Measurements from ENCODE around the gene DCTPP1. TPM values are rescaled to one million over a fixed set of nuclear protein-coding genes. Genes with fewer than 3 reads are reported as not detected.

DCTPP1 gene
- total RNA-seq, 1 experiment from 2014 or later, result 64.1 TPM

DNA sequence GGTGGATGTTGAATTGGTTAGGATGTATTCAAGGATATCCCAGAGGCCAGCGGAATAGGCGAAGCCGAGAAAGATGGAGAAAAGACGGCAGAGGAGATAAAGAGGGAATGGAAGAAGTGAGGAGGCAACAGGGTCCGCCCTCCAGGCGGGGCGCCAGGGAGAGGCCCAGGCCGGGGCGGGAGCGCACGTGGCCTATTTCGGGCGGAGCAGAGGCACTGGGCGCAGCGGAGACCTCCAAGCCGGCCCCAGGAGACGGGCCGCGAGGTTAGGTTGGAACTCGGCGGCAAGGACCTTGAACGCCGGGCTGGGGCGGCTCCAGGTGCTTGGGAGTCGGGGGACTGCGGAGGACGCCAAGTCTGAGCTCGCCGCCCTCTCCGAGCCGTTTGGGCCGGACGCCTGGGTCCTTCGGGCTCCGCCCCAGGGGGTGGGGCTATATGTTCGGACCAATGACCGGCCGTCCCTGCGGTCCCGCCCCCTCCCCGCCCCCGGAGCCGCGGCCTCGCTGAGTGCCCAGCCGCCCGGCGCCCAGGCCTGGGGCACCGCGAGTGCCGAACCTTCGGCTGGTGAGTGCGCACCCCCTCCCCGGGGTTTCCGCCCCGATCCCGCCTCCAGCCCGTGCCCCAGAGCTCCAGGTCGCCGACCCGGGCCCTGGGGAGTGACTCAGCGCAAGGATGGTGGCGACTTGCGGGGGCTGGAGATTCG lies 22.6 kb downstream of the DCTPP1 start, which contains the start of gene ZNF771:
Gene ZNF771, plus strand, starts transcription at position 505 of the 702 bp plus-strand sequence. CDS start 448 bp downstream, outside the sequence.
- Histone ChIP-seq H3K9me3 (ENCODE audit: low read length) (no peaks in the 10 kb centered on the region), H3K9ac (ENCODE audit: low read length) (peak within 1 kb of the TSS; percentile 68), H3K4me1 (ENCODE audit: insufficient read depth, low read length) (peaks cover 13% of the 10 kb centered on the region), H3K4me3 (ENCODE audit: low read length) (peak within 1 kb of the TSS; percentile 81), H2AFZ (ENCODE audit: low read length) (peak within 1 kb of the TSS; percentile 80), H3K4me2 (ENCODE audit: low read length) (peak within 1 kb of the TSS; percentile 94), H3K9me2 (replicated peaks; ENCODE audit: low read length) (no peaks in the 10 kb centered on the region), H3K27me3 (ENCODE audit: low read length) (no peaks in the 10 kb centered on the region), H4K20me1 (ENCODE audit: low read length) (no peaks in the 10 kb centered on the region), H3K36me3 (ENCODE audit: low read depth, low read length) (no peaks in the 10 kb centered on the region), H3F3A (ENCODE audit: low read length, unreplicated experiment) (no peaks in the 10 kb centered on the region), H3K27ac (ENCODE audit: low read length) (0 out of 2 replicates have a peak within 1 kb of the TSS, but pooled peaks have one; percentile 25), H3K79me2 (ENCODE audit: low read length) (0 out of 2 replicates have a peak, but pooled peaks cover 6% of the 10 kb centered on the region)
- ATAC-seq, result peak; percentile 90
- TF ChIP-seq EZH2 (IDR thresholded peaks at IDR 0.05; ENCODE audit: low read length, unreplicated experiment), result no peak
- TF ChIP-seq EZH2phosphoT487 (IDR thresholded peaks at IDR 0.05; ENCODE audit: borderline replicate concordance, low read length), result no peak
- TF ChIP-seq, protein P1, sequence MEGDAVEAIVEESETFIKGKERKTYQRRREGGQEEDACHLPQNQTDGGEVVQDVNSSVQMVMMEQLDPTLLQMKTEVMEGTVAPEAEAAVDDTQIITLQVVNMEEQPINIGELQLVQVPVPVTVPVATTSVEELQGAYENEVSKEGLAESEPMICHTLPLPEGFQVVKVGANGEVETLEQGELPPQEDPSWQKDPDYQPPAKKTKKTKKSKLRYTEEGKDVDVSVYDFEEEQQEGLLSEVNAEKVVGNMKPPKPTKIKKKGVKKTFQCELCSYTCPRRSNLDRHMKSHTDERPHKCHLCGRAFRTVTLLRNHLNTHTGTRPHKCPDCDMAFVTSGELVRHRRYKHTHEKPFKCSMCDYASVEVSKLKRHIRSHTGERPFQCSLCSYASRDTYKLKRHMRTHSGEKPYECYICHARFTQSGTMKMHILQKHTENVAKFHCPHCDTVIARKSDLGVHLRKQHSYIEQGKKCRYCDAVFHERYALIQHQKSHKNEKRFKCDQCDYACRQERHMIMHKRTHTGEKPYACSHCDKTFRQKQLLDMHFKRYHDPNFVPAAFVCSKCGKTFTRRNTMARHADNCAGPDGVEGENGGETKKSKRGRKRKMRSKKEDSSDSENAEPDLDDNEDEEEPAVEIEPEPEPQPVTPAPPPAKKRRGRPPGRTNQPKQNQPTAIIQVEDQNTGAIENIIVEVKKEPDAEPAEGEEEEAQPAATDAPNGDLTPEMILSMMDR (conservative IDR thresholded peaks at IDR 0.05; ENCODE audit: low read depth, low read length), result no peak
- ChIA-PET CTCF (interaction anchor here (0.5 to 1.1 kb wide), 3 partner anchors 11 to 65 kb away, joined by 3 to 4 read pairs (median 4); partner anchors contain the start of gene DCTPP1), POLR2A (ENCODE audit: unreplicated experiment) (interaction anchor here (0.6 kb wide), 1 partner anchor 23 kb away, joined by 5 read pairs; the partner anchor contains the start of gene DCTPP1)
- intact Hi-C loops (cut with micrococcal nuclease), result loop anchor here (5.0 kb wide), 1 partner anchor 40 kb away; no protein-coding TSS in a partner anchor
- peak; percentile 78 for DNase-seq
- BruUV-seq (replicated peaks), result no TSS peak

DNA sequence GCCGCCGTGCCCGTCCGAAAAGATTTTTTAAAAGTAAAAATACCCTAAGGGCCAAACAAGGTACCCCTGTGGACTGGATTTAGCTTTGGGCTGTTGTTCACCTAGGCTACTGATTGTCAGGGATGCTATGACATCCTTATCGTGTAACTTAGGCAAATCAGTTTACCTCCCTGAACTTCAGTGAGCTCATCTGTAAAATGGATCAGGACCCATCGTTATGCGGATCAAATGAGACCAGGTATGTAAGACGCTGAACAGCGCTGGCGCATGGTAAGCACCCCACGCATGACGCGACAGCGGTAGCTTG lies 23.1 kb downstream of the DCTPP1 start:
- CTCF ChIA-PET, result interaction anchor here (1.0 to 1.1 kb wide), 2 partner anchors 11 to 23 kb away, joined by 3 to 4 read pairs; partner anchors contain the start of gene DCTPP1
- no peaks in the 10 kb centered on the region for H3K9me2 ChIP-seq (replicated peaks; ENCODE audit: low read length)
- no peak for DNase-seq
- H2AFZ ChIP-seq (ENCODE audit: low read length), result peak overlapping the region; percentile 80
- TSS peak; percentile 84 for BruUV-seq (replicated peaks)
- H3K36me3 ChIP-seq (ENCODE audit: low read depth, low read length), result no peaks in the 10 kb centered on the region
- H3F3A ChIP-seq (ENCODE audit: low read length, unreplicated experiment), result no peaks in the 10 kb centered on the region
- H3K27ac ChIP-seq (ENCODE audit: low read length), result no peak overlapping the region
- TF ChIP-seq, protein P1 (conservative IDR thresholded peaks at IDR 0.05; ENCODE audit: low read depth, low read length), result no peak
- no peak for TF ChIP-seq EZH2 (IDR thresholded peaks at IDR 0.05; ENCODE audit: low read length, unreplicated experiment)
- TF ChIP-seq EZH2phosphoT487 (IDR thresholded peaks at IDR 0.05; ENCODE audit: borderline replicate concordance, low read length), result no peak
- POLR2A ChIA-PET (ENCODE audit: unreplicated experiment), result no interaction called here
- peak overlapping the region; percentile 81 for H3K4me3 ChIP-seq (ENCODE audit: low read length)
- peak overlapping the region; percentile 68; the same call in 1 of the 2 replicates for H3K9ac ChIP-seq (ENCODE audit: low read length)
- ATAC-seq, result no peak
- no peaks in the 10 kb centered on the region for H3K27me3 ChIP-seq (ENCODE audit: low read length)
- H4K20me1 ChIP-seq (ENCODE audit: low read length), result no peaks in the 10 kb centered on the region
- H3K9me3 ChIP-seq (ENCODE audit: low read length), result no peaks in the 10 kb centered on the region
- H3K4me1 ChIP-seq (ENCODE audit: insufficient read depth, low read length), result peaks cover 13% of the 10 kb centered on the region
- 0 out of 2 replicates have a peak, but pooled peaks cover 6% of the 10 kb centered on the region for H3K79me2 ChIP-seq (ENCODE audit: low read length)
- H3K4me2 ChIP-seq (ENCODE audit: low read length), result peak overlapping the region; percentile 94
- intact Hi-C loops (cut with micrococcal nuclease), result loop anchor here (5.0 kb wide), 1 partner anchor 39 kb away; no protein-coding TSS in a partner anchor
